Activated CD8-positive, alpha-beta memory T cell treated with anti-CD3 and anti-CD28 coated beads, Interleukin-2, amount 10 ng/mL, durations not matched to agents 7 days and 5 days (primary cell): ENCODE data around the gene CKB. TPM values are rescaled to one million over a fixed set of nuclear protein-coding genes. Genes with fewer than 3 reads are reported as not detected.
"Not testable (repeated sequence)": the region's sequence is repeated elsewhere in the genome, so short reads cannot be mapped to it uniquely, and the experiment has no call there.

Source experiments
- ATAC-seq: fragments of 150-1000 bp; cut with Tn5 transposase; one replicate; pipeline ENCODE4 v1.10.0; 2021; ENCODE audit warnings: moderate library complexity
- CTCF ChIA-PET: fragments of 350-600 bp; sonication (Branson Sonifier 250); formaldehyde crosslinking; loops from one replicate; lab custom pipeline; 2021; ENCODE audit warnings: antibody characterized with exemption; lab: Charles Lee
- DNase-seq: peaks from one replicate; pipeline ENCODE4 v3.0.0-alpha.2; 2020
- H3K27ac Mint-ChIP-seq: one replicate; pipeline ENCODE4 v1.8.0; 2021; ENCODE audit warnings: mild to moderate bottlenecking, mixed read lengths
- H3K27me3 Mint-ChIP-seq: one replicate; pipeline ENCODE4 v1.8.0; 2021; ENCODE audit warnings: mixed read lengths
- H3K36me3 Mint-ChIP-seq: one replicate; pipeline ENCODE4 v1.8.0; 2021; ENCODE audit warnings: mild to moderate bottlenecking, mixed read lengths
- H3K4me1 Mint-ChIP-seq: one replicate; pipeline ENCODE4 v1.8.0; 2021; ENCODE audit warnings: mixed read lengths
- H3K4me3 Mint-ChIP-seq: one replicate; pipeline ENCODE4 v1.8.0; 2021; ENCODE audit warnings: mild to moderate bottlenecking, moderate library complexity, mixed read lengths
- H3K9me3 Mint-ChIP-seq: one replicate; pipeline ENCODE4 v1.8.0; 2022; ENCODE audit warnings: low read depth, mixed read lengths
- total RNA-seq, 2 experiments: library from RNA; stranded (reverse); gene quantifications; one replicate each; pipeline ENCODE4 v1.2.3, GENCODE V29; 2021

Gene CKB
- total RNA-seq, 2 experiments from 2014 or later, result 1.2 to 6.1 TPM

GRCh38 chr14:103531421-103532215 is 9.0 kb upstream of the CKB start:
- ATAC-seq, result no peak
- H3K4me3 Mint-ChIP-seq, result no peak overlapping the region

DNA sequence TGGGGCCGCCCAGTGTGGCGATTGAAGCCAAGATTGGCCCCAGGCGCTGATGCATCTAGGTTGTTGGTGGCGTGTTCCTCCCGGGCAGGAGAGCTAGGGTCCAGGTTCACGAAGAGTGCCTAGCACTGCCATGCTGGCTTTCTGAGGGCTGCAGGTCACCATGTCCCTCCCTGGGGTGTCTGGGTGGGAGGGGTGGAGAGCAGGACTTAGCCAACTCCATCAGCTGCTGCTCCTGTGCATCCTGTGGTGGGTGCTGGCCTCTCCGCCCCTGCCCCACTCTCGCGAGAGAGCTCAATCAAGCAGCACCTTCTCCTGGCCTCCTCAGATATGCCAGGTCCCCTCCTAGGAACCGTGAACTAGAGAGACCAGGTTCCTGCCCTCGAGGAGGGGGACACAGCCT is 8.2 kb upstream of the CKB start:
- Mint-ChIP-seq H3K27ac (no peak overlapping the region), H3K4me1 (peaks cover 27% of the 10 kb centered on the region), H3K4me3 (no peak overlapping the region), H3K9me3 (no peaks in the 10 kb centered on the region), H3K27me3 (no peaks in the 10 kb centered on the region), H3K36me3 (no peaks in the 10 kb centered on the region)
- DNase-seq (no peak), ATAC-seq (no peak)
- CTCF ChIA-PET, result interaction anchor here (0.8 to 2.5 kb wide), 3 partner anchors 9 to 16 kb away, joined by 3 to 8 read pairs (median 7); no protein-coding TSS in a partner anchor

More at GRCh38 chr14:103531421-103532215, 9.0 kb upstream of the CKB start:
- no peaks in the 10 kb centered on the region for H3K27me3 Mint-ChIP-seq
- no peak overlapping the region for H3K27ac Mint-ChIP-seq
- CTCF ChIA-PET, result interaction anchor here (2.1 to 2.5 kb wide), 2 partner anchors 10 to 15 kb away, joined by 7 to 8 read pairs; no protein-coding TSS in a partner anchor
- no peak for DNase-seq
- H3K36me3 Mint-ChIP-seq, result no peaks in the 10 kb centered on the region
- H3K4me1 Mint-ChIP-seq, result peaks cover 26% of the 10 kb centered on the region
- no peaks in the 10 kb centered on the region for H3K9me3 Mint-ChIP-seq

DNA sequence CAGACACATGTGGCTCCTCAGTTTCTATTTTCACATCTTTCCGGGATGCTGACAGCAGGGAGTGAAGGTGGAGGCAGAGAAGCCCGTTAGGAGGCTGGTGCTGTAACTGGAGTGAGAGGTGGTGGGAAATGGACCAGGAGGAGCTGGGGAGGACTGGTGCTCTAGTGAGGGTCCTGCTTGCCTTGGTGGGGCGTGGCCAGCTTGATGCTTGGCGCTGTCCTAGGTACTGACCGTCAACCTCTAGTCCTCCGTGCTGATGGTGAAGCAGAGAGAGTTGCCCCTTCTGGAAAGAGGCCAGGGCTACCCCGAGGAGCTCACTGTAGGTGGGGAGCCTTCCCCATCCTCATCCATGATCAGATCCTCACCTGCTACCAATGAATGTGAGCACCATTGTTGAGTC is 7.8 kb upstream of the CKB start:
- Mint-ChIP-seq H3K27me3 (no peaks in the 10 kb centered on the region), H3K9me3 (no peaks in the 10 kb centered on the region), H3K4me3 (peak overlapping the region; percentile 91), H3K36me3 (no peaks in the 10 kb centered on the region), H3K27ac (no peak overlapping the region), H3K4me1 (peaks cover 27% of the 10 kb centered on the region)
- DNase-seq (peak; percentile 53), ATAC-seq (no peak)
- CTCF ChIA-PET, result interaction anchor here (0.8 to 2.5 kb wide), 2 partner anchors 12 to 16 kb away, joined by 3 to 8 read pairs; no protein-coding TSS in a partner anchor

DNA sequence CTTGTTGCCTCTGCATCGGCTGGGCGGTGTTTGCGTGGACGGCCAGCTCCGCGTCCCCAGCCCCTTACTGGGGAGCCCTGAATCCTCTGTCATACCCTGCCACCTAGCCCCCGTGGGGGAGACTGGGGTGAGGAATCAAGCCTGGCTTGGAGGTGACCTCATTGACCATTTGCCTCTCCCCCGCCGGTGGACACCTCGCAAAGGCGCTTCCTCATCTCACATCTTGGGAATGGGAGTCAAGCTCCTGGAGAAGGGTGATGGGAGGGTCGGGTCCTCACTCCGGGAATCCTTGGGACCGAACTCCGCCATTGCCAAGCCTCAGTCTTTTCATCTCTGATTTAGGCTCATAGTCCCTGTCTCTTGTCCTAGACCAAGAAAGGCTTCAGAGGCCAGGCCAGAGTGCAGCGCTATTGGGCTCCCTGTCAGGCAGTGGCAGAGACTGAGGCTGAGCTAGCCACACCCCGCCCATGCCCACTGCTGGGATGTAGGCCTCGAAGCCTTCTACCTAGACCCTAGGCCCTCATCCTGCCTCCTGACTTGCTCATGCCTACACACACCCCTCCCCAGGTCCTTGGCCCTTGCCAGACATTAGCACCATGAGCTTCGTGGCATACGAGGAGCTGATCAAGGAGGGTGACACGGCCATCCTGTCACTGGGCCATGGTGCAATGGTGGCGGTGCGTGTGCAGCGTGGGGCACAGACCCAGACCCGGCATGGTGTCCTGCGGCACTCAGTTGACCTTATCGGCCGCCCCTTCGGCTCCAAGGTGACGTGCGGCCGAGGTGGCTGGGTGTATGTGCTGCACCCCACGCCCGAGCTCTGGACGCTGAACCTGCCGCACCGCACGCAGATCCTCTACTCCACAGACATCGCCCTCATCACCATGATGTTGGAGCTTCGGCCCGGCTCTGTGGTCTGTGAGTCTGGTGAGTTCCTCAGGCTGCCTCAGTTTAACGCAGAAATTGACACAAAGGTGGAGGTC is 7.0 kb upstream of the CKB start:
- CTCF ChIA-PET, result interaction anchor here (1.2 to 3.5 kb wide), 4 partner anchors 9 to 32 kb away, joined by 3 to 22 read pairs (median 6); no protein-coding TSS in a partner anchor
- peak overlapping the region; percentile 91 for H3K4me3 Mint-ChIP-seq
- DNase-seq (no peak), ATAC-seq (no peak)
- no peaks in the 10 kb centered on the region for H3K9me3 Mint-ChIP-seq
- peak overlapping the region; percentile 93 for H3K27ac Mint-ChIP-seq
- H3K4me1 Mint-ChIP-seq, result peaks cover 27% of the 10 kb centered on the region
- no peaks in the 10 kb centered on the region for H3K36me3 Mint-ChIP-seq
- H3K27me3 Mint-ChIP-seq, result peaks cover under 1% of the 10 kb centered on the region

DNA sequence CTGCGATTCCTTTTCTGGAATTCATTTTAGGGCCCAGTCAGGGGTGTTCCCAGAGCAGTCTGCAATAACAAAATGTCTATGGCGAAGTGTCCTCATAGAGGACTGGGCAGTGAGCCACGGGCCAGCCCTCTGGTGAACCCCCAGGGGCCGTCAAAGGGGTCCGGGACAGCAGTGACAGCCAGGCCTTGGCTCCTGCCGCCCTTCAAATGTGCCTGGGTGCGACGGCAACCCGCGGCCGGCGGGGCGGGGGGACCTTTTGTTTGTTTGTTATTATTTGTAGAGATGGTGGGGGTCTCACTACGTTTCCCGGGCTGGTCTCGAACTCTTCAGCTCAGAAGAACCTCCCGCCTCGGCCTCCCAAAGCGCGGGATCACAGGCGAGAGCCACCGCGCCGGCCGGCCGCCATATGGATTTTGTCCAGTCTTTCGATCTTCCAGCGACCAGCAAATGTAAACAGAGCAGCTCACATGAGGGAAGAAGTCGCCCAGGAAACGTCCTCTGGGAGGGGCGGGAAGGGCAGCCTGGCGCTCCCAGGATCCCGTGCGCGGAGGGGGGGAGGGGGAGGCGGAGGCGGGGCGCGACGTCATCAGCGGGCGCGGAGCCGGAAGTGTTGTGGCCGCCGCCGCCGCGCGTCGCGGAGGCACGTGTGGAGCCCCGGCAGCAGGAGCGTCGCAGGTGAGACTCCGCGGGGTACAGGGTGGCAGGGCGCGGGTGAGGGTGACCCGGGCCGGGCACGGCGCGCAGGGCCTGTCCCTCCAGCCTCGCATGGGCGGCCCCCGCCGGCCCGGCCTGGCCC is 6.2 kb upstream of the CKB start, which contains the start of gene TRMT61A:
Gene TRMT61A (plus strand): TSS at position 610 of the 796 bp plus-strand sequence. CDS start 783 bp downstream, outside the sequence.
- DNase-seq (peak; percentile 81), ATAC-seq (peak; percentile 82)
- Mint-ChIP-seq H3K9me3 (no peaks in the 10 kb centered on the region), H3K27me3 (peaks cover 10% of the 10 kb centered on the region), H3K27ac (peak within 1 kb of the TSS; percentile 93), H3K4me1 (peaks cover 27% of the 10 kb centered on the region), H3K36me3 (no peaks in the 10 kb centered on the region), H3K4me3 (peak within 1 kb of the TSS; percentile 91)
- CTCF ChIA-PET, result interaction anchor here (1.2 to 3.5 kb wide), 4 partner anchors 8 to 138 kb away, joined by 3 to 22 read pairs (median 3); no protein-coding TSS in a partner anchor

GRCh38 chr14:103528146-103528586 is 5.5 kb upstream of the CKB start:
- H3K36me3 Mint-ChIP-seq, result no peaks in the 10 kb centered on the region
- peaks cover 29% of the 10 kb centered on the region for H3K4me1 Mint-ChIP-seq
- CTCF ChIA-PET, result interaction anchor here (1.2 to 3.5 kb wide), 5 partner anchors 7 to 834 kb away, joined by 3 to 22 read pairs (median 3); no protein-coding TSS in a partner anchor
- ATAC-seq, result no peak
- H3K9me3 Mint-ChIP-seq, result no peaks in the 10 kb centered on the region
- peak overlapping the region; percentile 90 for H3K27ac Mint-ChIP-seq
- H3K4me3 Mint-ChIP-seq, result peak overlapping the region; percentile 91
- peaks cover 16% of the 10 kb centered on the region for H3K27me3 Mint-ChIP-seq
- no peak for DNase-seq

GRCh38 chr14:103527408-103528145 is 4.9 kb upstream of the CKB start:
- peaks cover 17% of the 10 kb centered on the region for H3K27me3 Mint-ChIP-seq
- peak overlapping the region; percentile 26 for H3K27ac Mint-ChIP-seq
- CTCF ChIA-PET, result interaction anchor here (1.0 to 3.5 kb wide), 4 partner anchors 8 to 833 kb away, joined by 3 to 22 read pairs (median 3); no protein-coding TSS in a partner anchor
- no peaks in the 10 kb centered on the region for H3K36me3 Mint-ChIP-seq
- peak overlapping the region; percentile 20 for H3K4me3 Mint-ChIP-seq
- ATAC-seq, result no peak
- H3K9me3 Mint-ChIP-seq, result no peaks in the 10 kb centered on the region
- no peak for DNase-seq
- H3K4me1 Mint-ChIP-seq, result peaks cover 29% of the 10 kb centered on the region

- Mint-ChIP-seq H3K4me3 (no peak overlapping the region), H3K9me3 (no peaks in the 10 kb centered on the region), H3K27ac (no peak overlapping the region), H3K27me3 (peaks cover 19% of the 10 kb centered on the region), H3K4me1 (peaks cover 29% of the 10 kb centered on the region), H3K36me3 (no peaks in the 10 kb centered on the region)
- no peak for DNase-seq
- ATAC-seq, result no peak
- CTCF ChIA-PET, result interaction anchor here (1.0 to 3.5 kb wide), 3 partner anchors 8 to 832 kb away, joined by 3 to 22 read pairs (median 3); no protein-coding TSS in a partner anchor
Measured at GRCh38 chr14:103526914-103527248, 4.3 kb upstream of the CKB start.

DNA sequence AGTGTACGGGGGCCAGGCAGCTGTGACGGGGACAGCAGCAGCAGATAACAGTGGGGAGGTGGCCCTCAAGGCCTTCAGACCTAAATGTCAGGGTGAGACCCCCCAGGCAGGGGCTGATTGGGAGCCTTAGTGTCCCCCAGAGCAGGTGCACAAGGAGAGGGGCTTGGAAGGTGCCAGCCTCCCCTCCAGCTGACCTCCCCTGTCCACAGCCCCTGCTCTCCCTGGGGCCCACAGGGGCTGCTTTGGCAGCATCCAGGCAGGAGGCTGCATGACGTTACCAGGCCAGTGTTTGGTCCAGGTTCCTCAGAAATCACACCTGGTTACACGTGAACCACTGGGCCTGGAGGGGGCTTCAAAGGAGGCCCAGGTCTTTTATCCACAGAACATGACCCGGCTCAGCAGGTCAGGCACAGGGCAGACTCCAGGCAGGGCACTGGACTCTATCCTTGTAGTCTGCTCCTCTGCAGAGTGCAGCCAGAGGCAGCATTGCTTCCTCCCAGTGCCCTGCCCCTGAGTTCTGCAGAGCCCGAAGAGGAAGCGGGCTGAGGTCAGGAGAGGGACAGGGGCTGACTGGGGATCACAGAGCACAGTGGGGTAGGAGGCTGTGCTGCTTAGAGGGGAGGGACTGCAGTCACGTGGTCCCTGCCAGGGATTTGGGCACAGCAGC is 3.8 kb upstream of the CKB start:
- Mint-ChIP-seq H3K9me3 (no peaks in the 10 kb centered on the region), H3K4me1 (peaks cover 29% of the 10 kb centered on the region), H3K27me3 (peaks cover 19% of the 10 kb centered on the region), H3K36me3 (no peaks in the 10 kb centered on the region), H3K4me3 (no peak overlapping the region), H3K27ac (no peak overlapping the region)
- DNase-seq (no peak), ATAC-seq (no peak)
- CTCF ChIA-PET, result interaction anchor here (1.0 to 3.5 kb wide), 2 partner anchors 7 to 20 kb away, joined by 3 to 22 read pairs; no protein-coding TSS in a partner anchor

- H3K9me3 Mint-ChIP-seq, H3K4me3 Mint-ChIP-seq, H3K36me3 Mint-ChIP-seq, ATAC-seq, DNase-seq, CTCF ChIA-PET, H3K27ac Mint-ChIP-seq: not testable (repeated sequence)
- peaks cover 28% of the 10 kb centered on the region for H3K4me1 Mint-ChIP-seq
- H3K27me3 Mint-ChIP-seq, result peaks cover 19% of the 10 kb centered on the region
Measured at GRCh38 chr14:103525430-103526246, 3.0 kb upstream of the CKB start.
